HCEC 1CT (cell line): ENCODE measurements around the gene GNAL.

Experiments
- DNase-seq: peaks from one replicate; pipeline ENCODE4 v3.0.0-alpha.2; 2017

GNAL gene

GRCh38 chr18:11817229-11817628 is 128.2 kb downstream of the GNAL start:
- DNase-seq, result no peak

- DNase-seq, result no peak
These were observed 129.6 kb downstream of the GNAL start for GRCh38 chr18:11818486-11819203.

GRCh38 chr18:11819938-11820337 is 130.9 kb downstream of the GNAL start:
- DNase-seq, result no peak

- DNase-seq, result no peak
These were observed 131.6 kb downstream of the GNAL start for GRCh38 chr18:11820697-11821096.

- no peak for DNase-seq
These were observed 132.1 kb downstream of the GNAL start for GRCh38 chr18:11821208-11821607.

- no peak for DNase-seq
These were observed 132.7 kb downstream of the GNAL start for GRCh38 chr18:11821643-11822237.

- DNase-seq, result no peak
These were observed 134.5 kb downstream of the GNAL start for GRCh38 chr18:11823545-11823944.

GRCh38 chr18:11826836-11827235 is 137.8 kb downstream of the GNAL start:
- DNase-seq, result no peak

GRCh38 chr18:11828786-11829432 is 139.8 kb downstream of the GNAL start:
- no peak for DNase-seq

- no peak for DNase-seq
These were observed 141.5 kb downstream of the GNAL start for GRCh38 chr18:11830585-11830984.

GRCh38 chr18:11831921-11832320 is 142.9 kb downstream of the GNAL start:
- no peak for DNase-seq

- no peak for DNase-seq
These were observed 145.7 kb downstream of the GNAL start for GRCh38 chr18:11834772-11835171.

- no peak for DNase-seq
These were observed 150.5 kb downstream of the GNAL start for GRCh38 chr18:11839556-11839955.

GRCh38 chr18:11840493-11840892 is 151.4 kb downstream of the GNAL start:
- DNase-seq, result no peak

GRCh38 chr18:11842562-11842961 is 153.5 kb downstream of the GNAL start:
- no peak for DNase-seq

- DNase-seq, result no peak
These were observed 155.4 kb downstream of the GNAL start for GRCh38 chr18:11844436-11844835.

- DNase-seq, result no peak
These were observed 156.6 kb downstream of the GNAL start for GRCh38 chr18:11845654-11846053.

GRCh38 chr18:11847811-11848210 is 158.7 kb downstream of the GNAL start:
- DNase-seq, result no peak

- no peak for DNase-seq
These were observed 160.2 kb downstream of the GNAL start for GRCh38 chr18:11849279-11849678.

GRCh38 chr18:11849841-11850634 is 161.0 kb downstream of the GNAL start:
- DNase-seq, result peak; percentile 55

GRCh38 chr18:11850821-11851145 is 161.7 kb downstream of the GNAL start:
- DNase-seq, result no peak

- peak; percentile 97 for DNase-seq
These were observed 162.2 kb downstream of the GNAL start, which contains the start of gene CHMP1B for GRCh38 chr18:11851146-11851805. CHMP1B (plus strand) TSS chr18:11851413; CDS start chr18:11851512, 99 bp downstream.

GRCh38 chr18:11851806-11852337 is 162.8 kb downstream of the GNAL start:
- DNase-seq, result peak; percentile 33
